Neural crest cell (in vitro differentiated cells): Measurements from ENCODE around the gene S100A10. TPM values are rescaled to one million over a fixed set of nuclear protein-coding genes. Genes with fewer than 3 reads are reported as not detected.
A peak's percentile ranks its signal among the peaks of the same experiment; 100 is the strongest.

Experiments
- DNase-seq: peaks from one replicate; pipeline ENCODE4 v3.0.0; 2021; ENCODE audit warnings: low read depth, mixed read lengths, low spot score
- H3K27ac Mint-ChIP-seq: one replicate; pipeline ENCODE4 v1.8.0; 2021; ENCODE audit warnings: mild to moderate bottlenecking, mixed read lengths; ENCODE audit not compliant: unreplicated experiment
- H3K27me3 Mint-ChIP-seq: 2 replicates; pipeline ENCODE4 v1.8.0; 2021; ENCODE audit warnings: low read depth, mild to moderate bottlenecking, mixed read lengths
- H3K36me3 Mint-ChIP-seq: 2 replicates; pipeline ENCODE4 v1.8.0; 2021; ENCODE audit warnings: low read depth, mild to moderate bottlenecking, mixed read lengths
- H3K4me1 Mint-ChIP-seq: 2 replicates; pipeline ENCODE4 v1.8.0; 2021; ENCODE audit warnings: mixed read lengths
- H3K4me3 Mint-ChIP-seq: one replicate; pipeline ENCODE4 v1.8.0; 2021; ENCODE audit warnings: mild to moderate bottlenecking, mixed read lengths
- H3K9me3 Mint-ChIP-seq: 2 replicates; pipeline ENCODE4 v1.8.0; 2021; ENCODE audit warnings: mixed read lengths
- total RNA-seq: library from RNA; stranded (reverse); gene quantifications from 2 replicates; pipeline ENCODE4 v1.2.1, GENCODE V29; 2021
- TF ChIP-seq, protein P1 (sequence below): fragments of 200-600 bp; sonication (generic); conservative IDR thresholded peaks from 2 replicates; pipeline ENCODE4 v1.5.0; 2021; ENCODE audit warnings: antibody characterized with exemption, mild to moderate bottlenecking

The S100A10 gene
- total RNA-seq, 1 donor from 2014 or later: 44.8 TPM

DNA sequence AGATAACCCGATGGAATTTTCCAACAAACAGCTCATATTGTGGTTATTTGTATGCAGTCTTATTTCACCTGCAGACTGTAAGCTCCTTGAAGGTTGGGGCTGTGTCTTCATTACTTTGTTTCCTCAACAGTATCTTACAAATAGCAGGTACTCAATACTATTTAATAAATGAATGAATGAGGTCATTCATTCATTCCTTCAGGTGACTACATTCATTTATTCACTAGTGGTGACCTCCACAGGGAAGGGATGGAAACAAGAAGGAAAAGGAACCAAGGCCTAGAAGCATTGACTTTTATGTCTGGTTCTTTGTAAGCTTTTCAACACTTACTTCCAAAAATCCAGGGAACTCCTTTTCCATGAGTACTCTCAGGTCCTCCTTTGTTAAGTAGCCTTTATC, 7.9 kb downstream of the S100A10 start:
- peaks cover 27% of the 10 kb centered on the region for H3K27me3 Mint-ChIP-seq
- DNase-seq: no peak
- H3K36me3 Mint-ChIP-seq: no peaks in the 10 kb centered on the region
- no peaks in the 10 kb centered on the region for H3K9me3 Mint-ChIP-seq
- H3K4me1 Mint-ChIP-seq: peaks cover 31% of the 10 kb centered on the region
- no peak overlapping the region for H3K27ac Mint-ChIP-seq
- no peak overlapping the region for H3K4me3 Mint-ChIP-seq
- TF ChIP-seq, protein P1, sequence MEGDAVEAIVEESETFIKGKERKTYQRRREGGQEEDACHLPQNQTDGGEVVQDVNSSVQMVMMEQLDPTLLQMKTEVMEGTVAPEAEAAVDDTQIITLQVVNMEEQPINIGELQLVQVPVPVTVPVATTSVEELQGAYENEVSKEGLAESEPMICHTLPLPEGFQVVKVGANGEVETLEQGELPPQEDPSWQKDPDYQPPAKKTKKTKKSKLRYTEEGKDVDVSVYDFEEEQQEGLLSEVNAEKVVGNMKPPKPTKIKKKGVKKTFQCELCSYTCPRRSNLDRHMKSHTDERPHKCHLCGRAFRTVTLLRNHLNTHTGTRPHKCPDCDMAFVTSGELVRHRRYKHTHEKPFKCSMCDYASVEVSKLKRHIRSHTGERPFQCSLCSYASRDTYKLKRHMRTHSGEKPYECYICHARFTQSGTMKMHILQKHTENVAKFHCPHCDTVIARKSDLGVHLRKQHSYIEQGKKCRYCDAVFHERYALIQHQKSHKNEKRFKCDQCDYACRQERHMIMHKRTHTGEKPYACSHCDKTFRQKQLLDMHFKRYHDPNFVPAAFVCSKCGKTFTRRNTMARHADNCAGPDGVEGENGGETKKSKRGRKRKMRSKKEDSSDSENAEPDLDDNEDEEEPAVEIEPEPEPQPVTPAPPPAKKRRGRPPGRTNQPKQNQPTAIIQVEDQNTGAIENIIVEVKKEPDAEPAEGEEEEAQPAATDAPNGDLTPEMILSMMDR: no peak

DNA sequence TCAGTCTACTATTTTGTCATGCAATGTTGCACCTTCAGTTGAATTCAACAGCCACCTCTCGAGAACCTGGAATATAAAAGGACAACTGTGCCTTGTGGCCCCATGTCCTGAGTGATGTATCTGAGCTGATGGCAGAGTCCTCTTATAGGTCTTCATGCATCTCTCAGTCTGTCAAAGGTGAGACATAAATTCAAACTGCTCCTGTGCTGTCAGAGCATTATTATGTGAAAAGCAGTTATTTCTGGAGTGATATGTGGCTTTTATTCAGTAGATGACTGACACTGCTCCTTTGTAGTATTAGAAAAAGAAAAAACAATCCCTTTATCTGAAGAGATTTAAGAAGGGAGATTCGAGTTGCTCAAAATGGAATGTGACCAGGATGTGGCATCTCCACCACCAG, 8.4 kb downstream of the S100A10 start:
- Mint-ChIP-seq H3K36me3 (no peaks in the 10 kb centered on the region), H3K4me1 (peaks cover 31% of the 10 kb centered on the region), H3K27ac (no peak overlapping the region), H3K27me3 (peaks cover 22% of the 10 kb centered on the region), H3K4me3 (no peak overlapping the region), H3K9me3 (no peaks in the 10 kb centered on the region)
- DNase-seq: no peak
- TF ChIP-seq, protein P1: no peak

DNA sequence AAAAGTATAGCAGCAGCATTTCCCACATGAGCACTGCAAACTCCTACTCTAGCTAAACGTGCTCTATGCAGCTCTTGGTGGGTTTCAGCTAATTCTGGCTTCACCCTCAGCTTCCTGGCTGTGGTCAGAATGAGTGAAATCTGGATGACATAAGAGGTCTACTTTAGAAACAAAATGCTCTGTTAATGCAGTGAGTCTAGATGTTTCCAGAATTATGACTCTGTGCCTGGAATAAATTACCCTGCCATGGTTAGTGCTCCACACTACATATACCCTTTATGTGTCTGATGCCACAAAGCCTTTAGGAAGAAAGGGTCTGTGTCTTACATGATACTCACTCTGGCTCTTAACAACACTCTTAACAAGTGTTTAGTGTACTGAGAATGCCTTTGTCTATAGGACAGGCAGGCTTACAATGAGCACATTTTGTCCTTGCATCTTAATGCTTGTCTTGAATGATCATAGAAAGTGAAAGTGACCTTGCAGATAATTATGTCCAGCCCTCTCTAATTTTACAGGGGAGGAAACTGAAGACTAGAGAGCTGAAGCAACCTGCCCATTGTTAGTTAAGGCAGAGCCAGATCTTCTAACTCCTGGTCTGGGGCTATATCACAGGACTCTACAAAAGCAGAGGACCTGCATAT, 9.2 kb downstream of the S100A10 start:
- no peak overlapping the region for H3K4me3 Mint-ChIP-seq

DNA sequence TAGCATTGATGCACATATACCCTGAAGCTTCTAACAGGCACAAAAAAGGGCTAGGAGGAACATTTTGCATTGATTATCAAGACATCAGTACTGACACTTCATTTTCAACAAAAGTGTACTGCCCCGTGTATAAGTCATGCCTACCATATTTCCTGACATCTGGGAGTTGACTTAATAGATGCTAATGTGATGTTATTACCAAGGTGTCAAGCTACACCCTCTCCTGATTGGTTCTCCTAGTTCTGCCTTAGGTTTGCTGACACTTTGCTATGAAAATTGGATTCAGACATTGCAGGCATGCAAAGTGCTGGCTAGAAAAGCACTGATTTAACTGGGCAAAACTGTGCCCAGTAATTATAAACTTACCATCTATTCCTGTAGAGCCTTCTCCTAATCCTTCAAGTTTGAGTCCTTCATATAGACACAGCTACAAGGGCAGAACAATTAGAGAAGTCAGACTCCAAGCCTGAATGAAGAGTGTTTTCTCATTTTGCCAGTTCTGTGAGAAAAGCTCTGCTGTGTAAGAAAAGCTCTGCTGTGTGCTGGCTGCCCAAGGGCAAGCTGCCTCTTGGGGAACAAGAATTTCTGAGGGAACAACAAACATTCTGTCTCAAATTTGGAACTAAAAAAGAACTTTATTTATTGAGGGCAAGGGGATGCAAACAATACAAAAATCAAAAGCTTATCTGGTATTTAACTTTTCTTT, 11.2 kb downstream of the S100A10 start:
- Mint-ChIP-seq H3K36me3 (no peaks in the 10 kb centered on the region), H3K4me1 (peaks cover 31% of the 10 kb centered on the region), H3K27me3 (peaks cover 6% of the 10 kb centered on the region), H3K4me3 (peak overlapping the region; percentile 55), H3K9me3 (no peaks in the 10 kb centered on the region), H3K27ac (peak overlapping the region; percentile 90)
- TF ChIP-seq, protein P1: no peak
- no peak for DNase-seq

More for the DNA sequence above, 9.2 kb downstream of the S100A10 start:
- no peaks in the 10 kb centered on the region for H3K36me3 Mint-ChIP-seq
- H3K4me1 Mint-ChIP-seq: peaks cover 31% of the 10 kb centered on the region
- H3K9me3 Mint-ChIP-seq: no peaks in the 10 kb centered on the region
- peaks cover 13% of the 10 kb centered on the region for H3K27me3 Mint-ChIP-seq
- TF ChIP-seq, protein P1: no peak
- H3K27ac Mint-ChIP-seq: peak overlapping the region; percentile 19
- no peak for DNase-seq

DNA sequence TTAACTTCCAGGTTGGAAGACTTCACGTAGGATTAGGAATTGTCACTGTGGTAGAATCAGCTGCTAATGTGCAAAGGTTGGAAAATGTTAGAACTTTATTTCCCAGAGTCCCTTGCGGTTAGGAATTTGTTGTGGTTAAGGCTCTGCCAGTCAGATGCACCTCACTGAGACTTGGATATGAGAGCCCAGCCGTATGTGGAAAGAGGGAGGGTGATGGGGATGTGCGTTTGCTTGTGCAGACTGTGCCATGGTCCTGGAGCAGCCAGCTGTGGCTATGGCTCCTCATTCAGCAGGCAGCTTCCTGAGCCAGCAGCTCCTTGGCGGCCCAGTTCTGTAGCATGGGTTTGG, 12.5 kb downstream of the S100A10 start:
- no peak overlapping the region for H3K27ac Mint-ChIP-seq

More for the DNA sequence above, 12.5 kb downstream of the S100A10 start:
- H3K4me1 Mint-ChIP-seq: peaks cover 27% of the 10 kb centered on the region
- H3K27me3 Mint-ChIP-seq: peaks cover 8% of the 10 kb centered on the region
- no peak for DNase-seq
- TF ChIP-seq, protein P1: no peak
- no peaks in the 10 kb centered on the region for H3K9me3 Mint-ChIP-seq
- H3K4me3 Mint-ChIP-seq: no peak overlapping the region
- no peaks in the 10 kb centered on the region for H3K36me3 Mint-ChIP-seq
